Measurements from ENCODE around the gene CHCHD6.

The CHCHD6 gene

DNA sequence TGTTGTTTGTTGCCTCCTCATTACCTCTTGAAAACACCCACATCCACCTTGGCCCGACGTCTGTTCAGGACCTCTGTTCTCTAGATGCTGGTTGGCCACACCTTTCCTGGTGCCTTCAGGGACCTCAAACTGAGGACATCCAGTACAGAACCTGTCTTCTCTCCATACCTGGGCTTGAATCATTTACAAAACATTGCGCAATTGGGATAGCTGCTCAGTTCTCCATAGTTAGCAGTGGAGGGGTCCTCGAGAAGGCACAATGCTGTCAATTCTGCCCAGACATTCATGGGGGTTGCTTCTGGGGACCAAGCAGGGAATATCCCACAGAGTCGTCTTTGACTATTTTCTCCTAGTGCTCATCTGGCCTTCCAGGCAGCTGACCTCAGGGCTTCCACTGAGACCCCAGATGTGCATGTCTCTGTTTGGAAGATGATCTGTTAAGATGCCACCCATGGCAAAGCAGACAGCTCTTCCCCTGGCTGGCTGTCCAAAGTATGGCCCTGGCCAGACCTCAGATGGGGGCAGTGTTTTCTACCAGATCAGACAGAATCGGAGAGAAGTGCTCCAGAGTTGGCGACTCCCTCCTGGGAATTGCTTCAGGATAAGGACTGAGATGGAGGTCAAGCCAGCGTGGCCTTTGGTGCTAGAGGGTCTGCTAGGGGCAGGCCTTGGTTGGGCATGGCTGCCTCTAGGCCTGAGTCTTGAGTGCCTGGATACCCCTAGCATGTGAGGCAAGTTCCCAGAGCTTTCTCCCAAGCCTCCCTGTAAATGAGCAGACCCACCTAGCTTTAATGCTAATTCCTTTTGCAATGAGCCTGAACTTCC lies 46.1 kb downstream of the CHCHD6 start:
- no peaks in the 10 kb centered on the region for H3K36me3 ChIP-seq (ENCODE audit: control insufficient read depth, insufficient read depth, low read length)
- no peaks in the 10 kb centered on the region for H3K27me3 ChIP-seq (replicated peaks; ENCODE audit: control insufficient read depth, insufficient read depth, low read length, poor library complexity, severe bottlenecking)
- no peak overlapping the region for H3K27ac ChIP-seq (ENCODE audit: insufficient read depth, low read length, poor library complexity, severe bottlenecking)
- H3K4me3 ChIP-seq (ENCODE audit: insufficient read depth, low read depth, low read length, poor library complexity, severe bottlenecking) = no peak overlapping the region
- DNase-seq = no peak
- H3K9me3 ChIP-seq (ENCODE audit: control insufficient read depth, low read length) = no peaks in the 10 kb centered on the region
- no peaks in the 10 kb centered on the region for H3K4me1 ChIP-seq (ENCODE audit: control insufficient read depth, insufficient read depth, low read length, poor library complexity, severe bottlenecking)

DNA sequence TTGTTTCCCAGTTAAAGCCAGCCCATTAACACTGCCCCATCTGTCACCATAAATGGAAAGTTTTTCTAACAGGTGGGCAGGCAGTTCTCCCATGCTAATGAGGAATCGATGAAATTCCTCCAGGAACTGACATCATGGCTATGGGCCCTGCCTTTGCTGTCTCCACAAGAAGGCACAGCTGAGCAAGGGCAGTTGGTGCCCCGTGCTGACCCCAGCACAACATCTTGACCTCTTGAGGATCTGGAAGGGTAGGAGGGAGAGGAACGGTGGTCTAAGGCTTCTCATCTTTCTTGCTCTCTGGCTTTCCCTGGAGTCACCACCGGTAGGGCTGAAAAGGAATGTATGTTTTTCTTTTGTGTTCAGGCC lies 46.7 kb downstream of the CHCHD6 start:
- no peaks in the 10 kb centered on the region for H3K4me1 ChIP-seq (ENCODE audit: control insufficient read depth, insufficient read depth, low read length, poor library complexity, severe bottlenecking)
- no peaks in the 10 kb centered on the region for H3K9me3 ChIP-seq (ENCODE audit: control insufficient read depth, low read length)
- H3K36me3 ChIP-seq (ENCODE audit: control insufficient read depth, insufficient read depth, low read length) = no peaks in the 10 kb centered on the region
- no peak for DNase-seq
- H3K27ac ChIP-seq (ENCODE audit: insufficient read depth, low read length, poor library complexity, severe bottlenecking) = no peak overlapping the region
- H3K4me3 ChIP-seq (ENCODE audit: insufficient read depth, low read depth, low read length, poor library complexity, severe bottlenecking) = no peak overlapping the region
- H3K27me3 ChIP-seq (replicated peaks; ENCODE audit: control insufficient read depth, insufficient read depth, low read length, poor library complexity, severe bottlenecking) = no peaks in the 10 kb centered on the region

DNA sequence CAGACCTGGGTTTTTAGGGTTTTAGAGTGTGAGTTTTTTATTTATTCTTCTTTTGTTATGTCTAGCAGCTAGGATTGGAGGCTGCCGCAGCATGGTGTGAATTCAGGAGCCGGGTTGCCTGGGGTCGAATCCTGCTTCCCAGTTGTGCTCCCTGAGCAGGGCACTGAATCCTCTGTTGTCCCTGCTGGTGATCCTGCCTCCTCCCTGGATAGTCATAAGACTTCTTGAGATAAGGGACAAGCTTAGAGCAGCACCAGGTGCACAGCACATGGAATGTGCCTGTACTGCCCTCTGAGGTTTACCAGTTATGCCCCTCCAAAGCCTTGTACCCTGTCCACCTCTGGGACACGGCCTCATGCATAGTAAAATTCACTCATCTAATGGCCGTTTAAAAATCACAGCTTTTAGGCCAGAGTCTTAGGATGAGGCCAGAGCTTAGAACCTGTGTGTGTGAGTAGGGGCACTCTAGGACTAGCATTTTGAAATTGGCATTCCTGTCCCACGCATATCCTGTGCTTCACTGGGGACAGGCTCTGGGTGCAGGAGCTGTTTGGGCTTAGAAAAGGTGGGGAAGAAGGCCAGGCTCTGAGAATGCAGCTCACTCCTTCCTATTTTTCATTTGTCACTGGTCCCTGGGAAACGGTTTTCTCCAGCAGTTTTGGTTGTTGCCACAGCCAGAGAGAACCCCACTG lies 47.7 kb downstream of the CHCHD6 start:
- no peak for DNase-seq
- Histone ChIP-seq H3K27me3 (replicated peaks; ENCODE audit: control insufficient read depth, insufficient read depth, low read length, poor library complexity, severe bottlenecking) (no peaks in the 10 kb centered on the region), H3K36me3 (ENCODE audit: control insufficient read depth, insufficient read depth, low read length) (no peaks in the 10 kb centered on the region), H3K4me3 (ENCODE audit: insufficient read depth, low read depth, low read length, poor library complexity, severe bottlenecking) (no peak overlapping the region), H3K27ac (ENCODE audit: insufficient read depth, low read length, poor library complexity, severe bottlenecking) (no peak overlapping the region), H3K9me3 (ENCODE audit: control insufficient read depth, low read length) (no peaks in the 10 kb centered on the region), H3K4me1 (ENCODE audit: control insufficient read depth, insufficient read depth, low read length, poor library complexity, severe bottlenecking) (no peaks in the 10 kb centered on the region)

DNA sequence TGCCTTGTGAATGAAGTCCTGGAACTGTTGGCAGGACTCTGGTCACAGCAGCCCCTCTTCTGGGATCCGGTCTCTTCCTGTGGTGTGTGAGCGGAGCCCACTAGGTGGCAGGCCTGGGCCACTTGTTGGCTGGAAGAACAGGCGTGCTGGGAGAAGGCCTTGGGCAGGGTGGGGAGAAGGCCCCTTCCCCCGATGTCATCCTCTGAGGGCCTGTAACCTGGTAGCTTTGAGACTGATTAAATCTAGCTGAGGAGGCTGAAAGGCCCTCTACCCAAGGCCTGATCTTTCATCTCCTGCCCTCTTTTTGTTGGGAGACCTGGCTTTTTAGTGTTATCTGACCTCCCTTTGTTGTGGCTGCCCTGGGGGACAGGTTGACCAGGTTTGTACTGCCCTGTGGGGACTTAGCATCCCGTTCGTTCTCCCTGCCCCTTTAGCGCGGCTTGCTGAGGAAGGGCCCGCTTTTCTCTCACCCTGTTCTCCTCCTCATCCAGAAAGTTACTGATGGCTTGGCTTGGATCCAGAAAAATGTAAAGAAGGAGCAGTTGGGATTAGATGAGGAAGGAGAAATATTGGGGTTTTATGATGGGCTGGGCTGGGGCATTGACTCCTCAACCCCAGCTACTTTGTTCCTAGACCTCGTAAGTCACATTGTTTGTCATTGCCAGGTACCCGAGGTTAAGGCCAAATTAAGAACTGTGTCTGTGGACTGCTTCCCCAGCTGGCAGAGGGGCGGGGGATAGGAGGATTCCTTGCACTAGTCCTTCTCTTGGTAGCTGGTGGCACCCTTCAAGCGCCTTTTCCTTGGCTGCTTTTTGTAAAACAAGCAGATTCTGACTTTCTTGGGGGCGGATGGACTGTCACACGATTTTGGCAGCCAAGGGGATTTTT lies 48.5 kb downstream of the CHCHD6 start:
- no peak overlapping the region for H3K27ac ChIP-seq (ENCODE audit: insufficient read depth, low read length, poor library complexity, severe bottlenecking)

DNA sequence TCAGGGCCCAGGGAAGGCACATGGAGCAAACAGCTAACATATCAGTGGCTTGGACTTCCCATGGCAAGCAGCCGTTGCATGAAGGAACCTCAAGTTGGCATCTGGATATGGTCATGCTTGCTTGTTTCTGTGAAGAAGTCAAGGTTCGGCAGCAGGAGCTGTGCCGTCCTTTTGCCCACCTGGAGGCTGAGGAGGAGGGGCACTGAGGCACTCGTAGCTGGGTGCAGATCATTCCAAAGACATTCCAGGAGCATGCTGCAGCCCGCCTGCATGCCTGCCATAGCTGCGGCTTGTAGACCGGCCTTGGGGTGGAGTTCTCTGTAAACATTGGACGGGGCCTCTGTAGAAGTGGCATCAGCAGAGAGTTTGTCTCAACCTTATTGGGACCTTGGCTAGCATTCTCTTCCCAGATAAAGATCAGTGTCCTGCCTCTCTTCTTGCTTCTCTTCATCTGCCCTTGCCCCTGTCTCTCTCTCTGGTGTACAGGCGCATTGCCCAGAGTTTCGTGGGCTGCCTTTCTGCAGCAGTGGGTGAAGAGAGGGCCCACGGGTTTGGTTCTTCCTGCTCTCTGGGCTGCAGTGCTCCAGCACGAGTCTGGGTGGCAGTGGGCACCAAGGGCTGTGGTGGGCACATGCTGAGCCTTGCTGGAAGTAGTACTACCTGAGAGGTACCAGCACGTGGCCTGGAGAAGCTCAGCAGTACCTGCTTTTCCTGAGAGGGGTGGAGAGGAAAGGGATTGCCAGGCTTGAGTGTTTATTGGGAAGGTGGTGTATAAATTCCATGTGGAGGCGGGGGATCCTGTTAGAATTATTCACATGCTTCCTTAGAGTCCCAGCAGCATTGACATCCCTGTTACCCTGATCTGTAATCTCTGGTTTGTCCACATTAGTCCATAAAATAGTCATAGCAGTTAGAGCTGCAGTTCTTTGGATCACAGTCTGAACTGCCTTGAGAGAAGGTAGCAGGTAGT lies 49.4 kb downstream of the CHCHD6 start:
- no peaks in the 10 kb centered on the region for H3K9me3 ChIP-seq (ENCODE audit: control insufficient read depth, low read length)
- DNase-seq = no peak
- H3K36me3 ChIP-seq (ENCODE audit: control insufficient read depth, insufficient read depth, low read length) = no peaks in the 10 kb centered on the region
- no peak overlapping the region for H3K27ac ChIP-seq (ENCODE audit: insufficient read depth, low read length, poor library complexity, severe bottlenecking)
- no peak overlapping the region for H3K4me3 ChIP-seq (ENCODE audit: insufficient read depth, low read depth, low read length, poor library complexity, severe bottlenecking)
- no peaks in the 10 kb centered on the region for H3K4me1 ChIP-seq (ENCODE audit: control insufficient read depth, insufficient read depth, low read length, poor library complexity, severe bottlenecking)
- no peaks in the 10 kb centered on the region for H3K27me3 ChIP-seq (replicated peaks; ENCODE audit: control insufficient read depth, insufficient read depth, low read length, poor library complexity, severe bottlenecking)

More for the DNA sequence above, 48.5 kb downstream of the CHCHD6 start:
- DNase-seq = peak; percentile 2 to 13 (median 7)
- Histone ChIP-seq H3K4me1 (ENCODE audit: control insufficient read depth, insufficient read depth, low read length, poor library complexity, severe bottlenecking) (no peaks in the 10 kb centered on the region), H3K9me3 (ENCODE audit: control insufficient read depth, low read length) (no peaks in the 10 kb centered on the region), H3K36me3 (ENCODE audit: control insufficient read depth, insufficient read depth, low read length) (no peaks in the 10 kb centered on the region), H3K4me3 (ENCODE audit: insufficient read depth, low read depth, low read length, poor library complexity, severe bottlenecking) (no peak overlapping the region), H3K27me3 (replicated peaks; ENCODE audit: control insufficient read depth, insufficient read depth, low read length, poor library complexity, severe bottlenecking) (no peaks in the 10 kb centered on the region)

DNA sequence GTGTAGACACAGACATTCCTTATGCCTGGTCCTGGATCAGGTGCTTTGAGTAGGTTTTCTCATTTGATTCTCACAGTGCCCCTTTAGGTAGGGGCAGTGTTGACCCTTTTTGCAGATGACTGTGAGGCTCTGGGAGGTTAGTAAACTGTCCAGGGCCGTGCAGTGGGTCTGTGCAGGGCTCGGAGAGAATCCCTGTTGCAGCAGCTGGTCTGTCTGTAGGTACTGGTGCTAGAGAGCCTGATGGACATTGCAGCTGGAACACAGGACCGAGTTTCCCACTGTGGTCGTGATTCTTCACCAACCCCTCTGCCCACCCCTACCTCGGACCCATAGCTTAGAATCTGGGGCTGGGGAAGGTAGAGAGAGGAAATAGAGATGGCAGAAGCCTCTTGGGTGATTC lies 51.8 kb downstream of the CHCHD6 start:
- Histone ChIP-seq H3K9me3 (ENCODE audit: control insufficient read depth, low read length) (no peaks in the 10 kb centered on the region), H3K36me3 (ENCODE audit: control insufficient read depth, insufficient read depth, low read length) (no peaks in the 10 kb centered on the region), H3K27me3 (replicated peaks; ENCODE audit: control insufficient read depth, insufficient read depth, low read length, poor library complexity, severe bottlenecking) (no peaks in the 10 kb centered on the region), H3K4me3 (ENCODE audit: insufficient read depth, low read depth, low read length, poor library complexity, severe bottlenecking) (no peak overlapping the region), H3K4me1 (ENCODE audit: control insufficient read depth, insufficient read depth, low read length, poor library complexity, severe bottlenecking) (no peaks in the 10 kb centered on the region), H3K27ac (ENCODE audit: insufficient read depth, low read length, poor library complexity, severe bottlenecking) (no peak overlapping the region)
- no peak for DNase-seq

DNA sequence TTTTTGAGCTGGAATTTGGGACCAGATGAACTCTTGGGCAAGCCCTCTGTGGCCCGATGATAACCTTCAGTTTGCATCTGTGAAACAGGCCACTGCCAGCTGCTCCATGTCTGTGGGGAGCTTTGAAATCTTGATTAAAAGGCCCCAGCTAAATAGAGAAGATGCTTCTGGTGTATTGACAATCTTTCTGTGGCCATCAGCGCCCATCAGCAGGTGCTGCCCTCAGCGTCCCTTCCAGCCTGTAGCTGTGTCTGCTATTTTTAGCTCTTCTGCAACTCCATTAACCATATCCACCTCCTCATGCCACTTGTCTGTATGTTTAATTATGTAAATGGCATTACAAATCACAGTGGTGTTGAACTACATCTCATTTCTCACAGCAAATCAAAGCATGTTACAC lies 54.0 kb downstream of the CHCHD6 start:
- Histone ChIP-seq H3K36me3 (ENCODE audit: control insufficient read depth, insufficient read depth, low read length) (no peaks in the 10 kb centered on the region), H3K27ac (ENCODE audit: insufficient read depth, low read length, poor library complexity, severe bottlenecking) (no peak overlapping the region), H3K27me3 (replicated peaks; ENCODE audit: control insufficient read depth, insufficient read depth, low read length, poor library complexity, severe bottlenecking) (no peaks in the 10 kb centered on the region), H3K9me3 (ENCODE audit: control insufficient read depth, low read length) (no peaks in the 10 kb centered on the region), H3K4me1 (ENCODE audit: control insufficient read depth, insufficient read depth, low read length, poor library complexity, severe bottlenecking) (no peaks in the 10 kb centered on the region), H3K4me3 (ENCODE audit: insufficient read depth, low read depth, low read length, poor library complexity, severe bottlenecking) (no peak overlapping the region)
- DNase-seq = no peak

DNA sequence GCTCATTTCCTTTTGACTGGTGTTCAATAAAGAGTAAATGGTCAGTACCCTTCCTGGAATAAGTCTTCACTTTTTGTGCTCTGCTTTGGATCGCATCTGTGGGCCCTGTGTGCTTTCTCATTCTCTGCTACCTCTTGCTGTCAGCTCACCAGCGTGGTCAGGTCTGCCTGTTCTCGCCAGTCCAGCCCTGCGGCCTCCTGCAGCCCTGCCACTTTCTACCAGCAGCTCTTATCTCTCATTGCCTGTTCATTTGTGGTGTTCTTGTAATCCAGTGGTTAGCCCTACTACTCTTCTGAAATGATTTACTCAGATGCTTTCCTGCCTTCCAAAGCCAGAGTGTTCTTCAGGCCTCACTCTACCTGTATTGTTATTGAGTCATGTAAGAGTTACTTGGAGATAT lies 54.8 kb downstream of the CHCHD6 start:
- Histone ChIP-seq H3K27ac (ENCODE audit: insufficient read depth, low read length, poor library complexity, severe bottlenecking) (no peak overlapping the region), H3K9me3 (ENCODE audit: control insufficient read depth, low read length) (no peaks in the 10 kb centered on the region), H3K27me3 (replicated peaks; ENCODE audit: control insufficient read depth, insufficient read depth, low read length, poor library complexity, severe bottlenecking) (no peaks in the 10 kb centered on the region), H3K4me3 (ENCODE audit: insufficient read depth, low read depth, low read length, poor library complexity, severe bottlenecking) (no peak overlapping the region), H3K4me1 (ENCODE audit: control insufficient read depth, insufficient read depth, low read length, poor library complexity, severe bottlenecking) (no peaks in the 10 kb centered on the region), H3K36me3 (ENCODE audit: control insufficient read depth, insufficient read depth, low read length) (no peaks in the 10 kb centered on the region)
- no peak for DNase-seq

DNA sequence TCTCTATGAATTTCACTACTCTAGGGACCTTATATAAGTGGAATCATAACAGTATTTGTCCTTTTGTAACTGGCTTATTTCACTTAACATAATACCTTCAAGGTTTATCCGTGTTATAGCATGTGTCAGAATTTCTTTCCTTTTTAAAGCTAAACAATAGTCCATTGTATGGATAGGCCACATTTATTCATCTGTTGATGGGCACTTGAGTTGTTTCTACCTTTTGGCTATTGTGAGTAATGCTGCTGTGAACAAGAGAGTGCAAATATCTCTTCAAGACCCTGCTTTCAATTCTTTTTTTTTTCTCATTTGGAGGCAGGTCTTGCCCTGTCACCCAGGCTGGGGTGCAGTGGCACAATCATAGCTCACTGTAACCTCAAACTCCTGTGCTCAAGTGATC lies 56.5 kb downstream of the CHCHD6 start:
- Histone ChIP-seq H3K9me3 (ENCODE audit: control insufficient read depth, low read length) (no peaks in the 10 kb centered on the region), H3K27ac (ENCODE audit: insufficient read depth, low read length, poor library complexity, severe bottlenecking) (no peak overlapping the region), H3K36me3 (ENCODE audit: control insufficient read depth, insufficient read depth, low read length) (no peaks in the 10 kb centered on the region), H3K4me3 (ENCODE audit: insufficient read depth, low read depth, low read length, poor library complexity, severe bottlenecking) (no peak overlapping the region), H3K27me3 (replicated peaks; ENCODE audit: control insufficient read depth, insufficient read depth, low read length, poor library complexity, severe bottlenecking) (no peaks in the 10 kb centered on the region), H3K4me1 (ENCODE audit: control insufficient read depth, insufficient read depth, low read length, poor library complexity, severe bottlenecking) (no peaks in the 10 kb centered on the region)
- no peak for DNase-seq

All from effector memory CD4-positive, alpha-beta T cell (primary cell).